Keratinocyte (primary cell): ENCODE data around the gene DPM2.

Experiments used
- EZH2 ChIP-seq: IDR thresholded peaks from one replicate; pipeline ENCODE4 v1.6.1; 2012; ENCODE audit warnings: inconsistent platforms, mild to moderate bottlenecking, low read length, moderate library complexity
- TF ChIP-seq, protein P1 (sequence below), 3 experiments: IDR thresholded peaks in 1 of 3; conservative IDR thresholded peaks in 1 of 3; optimal IDR thresholded peaks in 1 of 3; 2 replicates in 2 of 3; 3 replicates in 1 of 3; pipeline versions ENCODE3 to v1.5.1; 2011; ENCODE audit warnings: low read length in 3 of 3, mild to moderate bottlenecking in 3 of 3, moderate library complexity in 2 of 3, control low read depth in 1 of 3, inconsistent platforms in 1 of 3; ENCODE audit not compliant: insufficient read depth in 2 of 3; ENCODE audit errors: extremely low read depth in 1 of 3

GRCh38 chr9:127946728-127947127 lies 9.1 kb upstream of the DPM2 start:
- TF ChIP-seq, protein P1, sequence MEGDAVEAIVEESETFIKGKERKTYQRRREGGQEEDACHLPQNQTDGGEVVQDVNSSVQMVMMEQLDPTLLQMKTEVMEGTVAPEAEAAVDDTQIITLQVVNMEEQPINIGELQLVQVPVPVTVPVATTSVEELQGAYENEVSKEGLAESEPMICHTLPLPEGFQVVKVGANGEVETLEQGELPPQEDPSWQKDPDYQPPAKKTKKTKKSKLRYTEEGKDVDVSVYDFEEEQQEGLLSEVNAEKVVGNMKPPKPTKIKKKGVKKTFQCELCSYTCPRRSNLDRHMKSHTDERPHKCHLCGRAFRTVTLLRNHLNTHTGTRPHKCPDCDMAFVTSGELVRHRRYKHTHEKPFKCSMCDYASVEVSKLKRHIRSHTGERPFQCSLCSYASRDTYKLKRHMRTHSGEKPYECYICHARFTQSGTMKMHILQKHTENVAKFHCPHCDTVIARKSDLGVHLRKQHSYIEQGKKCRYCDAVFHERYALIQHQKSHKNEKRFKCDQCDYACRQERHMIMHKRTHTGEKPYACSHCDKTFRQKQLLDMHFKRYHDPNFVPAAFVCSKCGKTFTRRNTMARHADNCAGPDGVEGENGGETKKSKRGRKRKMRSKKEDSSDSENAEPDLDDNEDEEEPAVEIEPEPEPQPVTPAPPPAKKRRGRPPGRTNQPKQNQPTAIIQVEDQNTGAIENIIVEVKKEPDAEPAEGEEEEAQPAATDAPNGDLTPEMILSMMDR (optimal IDR thresholded peaks at IDR 0.05 in 1 of 3, IDR thresholded peaks at IDR 0.05 in 1 of 3, conservative IDR thresholded peaks at IDR 0.05 in 1 of 3; ENCODE audit: extremely low read depth in 1 of 3, insufficient read depth in 2 of 3, low read length in 3 of 3), result no peak
- TF ChIP-seq EZH2, result no peak
